HG03045 (cell line): ENCODE data around the gene GASK1A.
"Not testable (repeated sequence)": the region's sequence is repeated elsewhere in the genome, so short reads cannot be mapped to it uniquely, and the experiment has no call there.

ENCODE experiments used
- ATAC-seq: cut with Tn5 transposase; IDR thresholded peaks from one replicate; pipeline ENCODE4 v1.9.1; 2021; ENCODE audit warnings: mild to moderate bottlenecking, moderate library complexity; ENCODE audit not compliant: unreplicated experiment

Gene GASK1A

DNA sequence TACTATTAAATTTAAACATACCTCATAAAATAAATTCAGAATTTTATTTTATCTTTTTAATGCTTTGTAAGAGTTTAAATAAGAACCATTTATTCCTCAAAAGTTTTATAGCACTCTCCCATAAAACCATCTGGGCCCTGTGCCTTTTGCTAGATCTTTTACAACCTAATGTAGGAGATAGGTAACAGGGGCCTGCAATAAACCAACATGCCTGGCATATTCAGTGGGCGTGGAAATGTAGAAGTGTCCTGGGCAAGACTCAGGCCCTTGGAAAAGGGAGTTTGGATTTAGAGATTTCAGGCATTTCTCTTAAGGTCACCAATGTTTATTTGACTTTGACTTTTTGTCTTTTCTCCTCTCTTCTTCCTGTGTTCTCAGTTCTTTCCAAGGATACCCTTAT is 80.3 kb downstream of the GASK1A start:
- ATAC-seq: no peak

DNA sequence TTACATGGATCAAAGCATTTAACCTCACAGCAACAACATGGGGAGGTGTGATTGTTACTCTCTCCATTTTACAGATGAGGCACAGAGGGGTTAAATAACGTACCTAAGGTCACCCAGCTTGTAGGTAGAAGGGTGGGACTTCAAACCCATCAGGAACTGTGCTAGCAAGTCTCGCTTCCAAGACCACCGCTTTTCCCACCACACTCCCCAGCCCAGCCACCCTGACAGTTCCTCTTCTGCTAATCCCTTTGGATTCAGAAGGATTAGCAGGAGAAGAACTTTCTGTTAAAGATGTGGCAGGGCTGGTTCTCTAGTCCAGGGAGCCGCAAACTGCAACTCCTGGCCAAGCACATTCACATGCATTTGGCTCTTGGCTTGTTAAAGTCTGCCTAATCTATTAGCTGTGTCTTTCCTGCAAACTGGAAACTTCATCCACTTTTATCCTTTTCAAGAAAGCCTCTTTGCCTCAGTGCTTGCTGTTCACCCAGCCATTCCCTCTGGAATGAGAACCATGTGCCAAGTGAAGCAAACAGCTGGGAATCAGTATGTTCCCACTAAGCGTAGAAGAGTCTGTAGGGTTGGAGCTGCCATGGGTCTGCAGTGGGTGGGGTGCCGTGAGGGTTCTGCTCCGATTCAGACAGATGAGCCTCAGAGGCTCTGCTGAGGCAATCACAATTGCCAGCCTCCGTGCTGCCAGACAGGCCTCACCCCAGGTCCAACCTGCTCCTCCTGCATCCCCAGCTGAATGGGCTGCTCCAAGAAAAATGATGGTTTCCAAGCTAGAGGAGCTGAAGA is 82.2 kb downstream of the GASK1A start:
- ATAC-seq: no peak

DNA sequence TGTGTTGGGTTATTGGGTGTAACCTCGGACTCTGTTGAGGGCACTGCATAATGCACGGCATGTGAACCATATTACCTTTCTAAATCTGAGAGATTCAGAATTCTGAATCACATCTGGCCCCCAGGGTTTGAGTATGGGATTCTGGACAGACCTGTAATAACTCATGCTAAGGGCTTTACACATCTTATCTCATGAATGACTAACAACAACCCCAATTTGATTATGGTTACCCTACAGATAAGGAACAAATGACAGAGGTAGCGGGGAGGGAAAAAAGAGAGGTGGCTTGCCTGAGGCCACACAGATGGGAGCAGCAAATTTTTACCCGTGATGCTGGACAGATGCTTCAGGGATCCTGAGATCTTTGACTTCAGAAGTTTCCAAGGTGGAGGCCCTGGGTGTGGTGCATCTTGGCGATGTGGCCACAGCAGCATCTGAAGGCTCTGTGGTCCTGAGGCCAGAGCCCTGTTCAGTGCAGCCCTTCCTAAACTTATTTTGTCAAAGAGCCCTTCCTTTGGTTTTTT is 83.0 kb downstream of the GASK1A start:
- ATAC-seq: no peak

DNA sequence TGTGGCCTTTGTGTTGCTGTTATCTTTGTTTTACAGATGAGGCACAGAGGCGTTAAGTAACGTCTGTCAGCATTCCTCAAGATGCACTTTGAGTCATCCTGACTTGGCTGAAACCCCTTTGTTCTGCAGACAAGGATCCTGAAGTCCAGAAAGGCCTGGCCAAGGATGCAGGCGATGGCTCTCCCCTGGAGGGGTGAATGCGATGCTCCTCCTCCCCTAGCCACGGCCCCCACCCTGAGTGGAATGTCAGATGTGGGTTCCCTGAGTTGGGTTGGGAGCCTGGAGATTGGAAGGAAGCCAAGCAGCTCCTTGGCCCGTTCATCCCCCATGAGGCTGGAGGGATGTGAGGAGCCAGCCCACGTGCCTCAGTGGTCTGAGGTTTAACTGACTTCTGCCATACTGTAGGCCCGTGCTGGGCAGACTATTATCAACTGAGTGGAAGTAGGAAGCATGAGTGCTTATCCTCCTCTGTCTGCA is 83.5 kb downstream of the GASK1A start:
- no peak for ATAC-seq

DNA sequence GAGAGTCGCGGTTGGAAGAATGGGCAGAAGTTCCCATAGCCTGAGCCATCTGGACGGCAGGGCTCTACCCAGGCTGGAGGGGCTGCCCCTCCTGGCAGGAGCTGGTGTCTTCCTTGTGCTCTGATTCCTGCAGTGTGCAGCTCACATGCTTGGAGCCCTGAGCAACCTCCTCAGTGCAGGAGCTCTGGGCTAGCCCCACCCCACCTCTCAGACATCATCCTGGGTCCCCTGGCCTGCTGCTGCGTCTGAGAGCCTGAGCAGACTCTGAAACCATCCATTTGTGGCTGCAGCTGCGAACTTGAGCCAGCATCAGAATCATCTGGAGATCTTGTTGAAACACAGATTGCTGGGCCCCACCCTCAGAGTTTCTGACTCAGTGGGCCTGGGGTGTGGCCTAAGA is 84.0 kb downstream of the GASK1A start:
- ATAC-seq: no peak

DNA sequence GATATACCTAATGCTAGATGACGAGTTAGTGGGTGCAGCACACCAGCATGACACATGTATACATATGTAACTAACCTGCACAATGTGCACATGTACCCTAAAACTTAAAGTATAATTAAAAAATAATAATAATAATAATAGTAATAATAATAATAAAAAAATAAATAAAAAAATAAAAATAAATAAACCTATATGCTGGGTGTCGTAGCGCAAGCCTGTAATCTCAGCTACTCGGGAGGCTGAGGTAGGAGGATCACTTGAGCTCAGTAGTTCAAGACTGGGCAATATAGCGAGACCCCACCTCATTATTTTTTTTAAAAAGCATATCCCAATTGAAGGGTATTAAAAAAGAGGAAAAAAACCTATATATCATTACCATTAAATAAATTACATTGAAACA is 91.6 kb downstream of the GASK1A start:
- ATAC-seq: not testable (repeated sequence)

DNA sequence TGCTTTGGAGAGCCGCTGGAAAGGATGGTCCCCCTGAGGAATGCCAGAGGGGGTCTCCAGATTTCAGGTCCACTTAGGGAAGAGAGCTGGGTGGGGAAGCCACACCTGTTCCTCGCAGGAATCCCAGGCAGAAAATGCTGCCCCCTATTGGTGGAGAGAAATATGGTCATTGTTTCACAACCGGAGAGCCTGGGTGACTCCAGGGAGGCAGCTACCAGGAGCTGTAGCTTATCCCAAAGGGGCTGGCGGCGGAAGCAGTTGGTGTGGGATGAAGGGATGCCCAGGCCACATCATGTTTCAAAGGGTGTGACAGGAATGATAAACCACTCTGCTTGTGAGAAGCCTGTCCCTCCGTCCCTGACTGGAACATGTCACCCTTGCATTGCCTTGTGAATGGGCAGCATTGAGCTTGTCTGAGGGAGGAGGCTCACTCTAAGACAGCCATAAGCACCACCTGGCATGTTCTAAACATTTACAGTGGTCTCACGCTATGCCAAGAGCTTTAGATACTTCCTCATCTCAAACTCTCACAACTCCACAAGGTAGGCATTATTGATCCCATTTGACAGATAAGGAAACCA is 92.3 kb downstream of the GASK1A start:
- ATAC-seq: no peak

DNA sequence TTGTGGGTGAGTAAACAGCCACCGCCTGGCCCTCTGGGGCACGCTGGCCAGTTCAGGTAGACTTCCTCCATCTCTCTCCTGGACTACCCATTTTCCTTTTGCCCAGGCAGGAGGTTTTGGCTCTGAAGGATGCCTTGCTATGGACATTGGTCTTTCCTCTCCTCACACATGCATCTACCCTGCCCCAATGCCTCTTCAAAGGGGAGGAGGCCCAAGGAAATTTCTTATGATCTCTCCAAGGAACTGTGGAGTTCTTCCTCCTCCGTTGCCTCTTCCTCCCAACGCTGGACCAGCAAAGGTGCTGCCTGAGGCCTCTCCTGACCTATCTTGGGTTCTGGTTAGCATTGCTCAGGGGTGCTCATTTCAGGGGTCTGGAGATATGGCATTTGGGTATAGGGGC is 93.2 kb downstream of the GASK1A start:
- ATAC-seq: no peak

DNA sequence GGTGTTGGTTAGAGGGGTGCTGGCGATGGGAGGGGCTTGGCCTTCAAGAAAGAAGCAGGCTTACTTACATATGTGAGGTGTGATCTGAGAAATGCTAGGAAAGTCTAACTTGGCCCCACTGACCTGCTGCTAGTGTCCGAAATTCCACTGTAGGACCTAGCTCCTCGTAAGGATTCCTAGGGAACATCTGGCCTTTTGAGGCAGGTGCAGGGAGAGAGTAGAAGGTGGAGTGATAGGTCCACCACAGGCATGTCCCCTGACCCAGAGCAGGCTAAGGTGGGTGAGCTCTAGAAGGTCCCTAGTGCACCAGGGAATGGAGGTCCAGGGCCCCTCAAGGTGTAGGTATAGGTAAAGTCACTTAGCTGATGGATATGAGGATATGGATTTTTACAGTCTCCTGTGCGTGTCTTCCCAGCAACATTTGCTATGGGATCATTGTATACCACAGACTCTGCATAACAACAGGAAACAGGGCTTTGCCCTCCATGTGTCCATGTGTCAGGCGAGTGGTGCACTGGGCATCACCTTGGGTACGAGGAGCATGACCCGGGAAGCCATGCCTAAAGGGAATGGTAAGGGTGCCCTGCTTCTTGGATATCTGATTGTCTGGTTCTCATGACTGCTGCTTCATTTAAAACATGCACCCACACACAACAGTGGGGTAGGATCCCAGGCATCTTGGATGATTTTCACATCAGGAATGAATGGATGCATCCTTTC is 94.2 kb downstream of the GASK1A start:
- ATAC-seq: no peak

DNA sequence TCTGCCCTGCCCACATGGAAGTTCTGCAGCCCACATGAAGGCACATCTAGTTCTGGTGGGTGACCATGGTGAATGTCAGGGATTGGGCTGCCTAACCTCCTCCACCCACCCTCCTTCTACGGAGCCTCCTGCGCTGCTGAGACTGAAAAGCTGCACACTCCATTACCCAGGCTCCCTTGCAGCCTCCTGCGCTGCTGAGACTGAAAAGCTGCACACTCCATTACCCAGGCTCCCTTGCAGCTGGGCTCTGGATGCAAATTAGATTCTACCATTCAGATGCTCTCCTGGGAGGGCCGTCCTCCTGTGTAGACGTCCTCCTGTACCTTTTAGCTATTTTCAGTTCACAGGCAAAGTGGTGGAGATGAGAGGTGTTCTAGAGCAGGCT is 94.7 kb downstream of the GASK1A start:
- no peak for ATAC-seq

DNA sequence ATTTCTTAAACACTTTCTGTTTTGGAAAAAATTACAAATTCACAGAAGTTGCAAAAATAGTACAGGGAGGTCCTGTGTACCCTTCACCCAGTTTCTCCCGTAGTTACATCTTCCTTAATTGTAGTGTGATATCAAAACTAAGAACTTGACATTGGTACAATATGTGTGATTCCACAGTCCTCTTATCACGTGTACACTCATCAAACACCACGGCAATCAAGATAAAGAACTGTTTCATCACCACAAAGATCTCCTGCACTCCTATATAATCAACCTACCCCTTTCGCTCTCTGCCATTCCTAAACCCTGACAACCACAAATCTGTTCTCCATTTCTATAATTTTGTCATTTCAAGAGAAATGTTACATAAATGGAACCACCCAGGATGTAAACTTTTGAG is 95.4 kb downstream of the GASK1A start:
- ATAC-seq: no peak

DNA sequence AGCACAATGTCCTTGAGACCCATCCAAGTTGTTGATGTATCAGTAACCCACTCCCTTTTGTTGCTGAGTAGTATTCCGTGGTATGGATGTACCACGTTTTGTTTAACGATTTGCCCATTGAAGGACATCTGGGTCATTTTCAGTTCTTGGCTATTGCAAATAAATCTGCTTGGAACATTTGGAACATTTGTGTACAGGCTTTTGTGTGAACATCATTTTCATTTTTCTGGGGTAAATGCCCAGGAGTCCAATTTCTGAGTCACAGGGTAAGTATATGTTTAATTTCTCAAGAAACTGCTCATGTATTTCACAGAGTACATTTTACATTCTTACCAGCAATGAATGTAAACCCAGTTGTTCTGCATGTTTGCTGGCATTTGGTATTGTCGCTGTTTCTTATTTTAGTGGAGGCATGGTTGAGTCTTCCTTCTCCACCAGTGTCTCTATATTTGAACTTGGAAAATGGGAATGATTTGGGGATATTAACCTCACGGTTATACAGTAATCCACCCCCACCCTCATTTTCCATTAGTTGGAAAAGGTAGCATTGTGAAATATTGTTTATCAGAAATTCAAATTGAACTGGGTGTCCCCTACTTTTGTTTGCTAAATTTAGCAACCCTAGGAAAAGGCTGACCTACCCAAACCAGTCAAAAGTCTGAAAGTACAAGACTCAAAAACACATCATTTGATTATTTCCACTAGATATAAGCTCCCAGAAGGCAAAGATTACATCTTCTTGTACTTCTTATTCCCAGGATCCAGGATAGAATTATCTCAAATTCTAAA is 96.0 kb downstream of the GASK1A start:
- no peak for ATAC-seq

DNA sequence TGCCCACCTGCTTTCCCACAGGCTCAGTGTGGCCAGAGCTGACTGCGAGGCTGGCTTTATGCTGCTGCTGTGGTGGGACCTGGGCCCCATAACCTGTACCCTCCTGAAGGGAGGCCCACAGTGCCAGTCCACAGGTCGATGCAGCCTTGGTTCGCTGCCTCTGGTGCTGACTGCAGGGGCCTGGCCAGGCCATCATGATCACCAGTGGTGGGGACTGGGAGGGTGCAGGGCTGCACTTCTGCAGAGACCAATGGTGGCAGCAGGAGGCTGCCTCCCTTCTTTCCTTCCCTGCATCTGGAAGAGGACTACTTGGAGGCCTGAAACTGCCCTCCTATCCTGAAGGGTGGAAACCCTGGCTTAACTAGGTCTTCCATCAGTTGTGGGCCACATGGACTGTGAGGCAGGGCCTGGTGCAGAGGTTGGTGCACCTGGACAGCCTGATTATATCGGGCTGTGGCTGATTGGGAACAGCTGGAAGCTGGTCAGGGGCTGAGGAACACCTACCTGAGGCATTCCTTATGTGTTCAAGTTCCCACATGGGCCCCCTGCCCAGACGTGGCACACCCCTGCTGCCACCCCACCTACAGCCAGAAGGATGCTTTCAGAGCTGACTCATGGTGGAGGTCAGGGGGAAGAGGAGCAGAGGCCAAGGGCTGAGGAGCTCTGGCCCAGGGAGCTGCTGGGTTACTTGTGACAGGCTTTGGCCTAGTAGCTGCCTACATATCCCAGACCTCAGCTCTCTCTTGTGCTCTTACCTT is 97.0 kb downstream of the GASK1A start:
- no peak for ATAC-seq

DNA sequence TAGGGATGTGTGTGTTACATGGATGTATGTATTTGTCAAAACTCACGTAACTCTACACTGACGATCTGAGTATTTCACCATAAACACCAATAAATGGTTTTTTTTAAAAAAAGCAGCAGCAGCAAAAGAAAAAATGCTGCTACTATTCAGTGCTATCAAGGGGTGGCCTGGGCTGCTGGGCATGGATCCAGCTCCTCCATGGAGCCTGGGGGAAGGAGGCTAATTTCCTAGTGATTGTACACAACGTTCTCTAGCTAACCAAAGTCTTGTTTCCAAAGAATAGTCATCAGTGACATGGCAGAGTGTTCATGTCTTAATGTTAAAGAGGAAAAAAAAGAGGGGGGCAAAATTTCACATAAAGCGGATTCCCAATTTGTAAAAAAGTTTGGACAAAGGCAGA is 97.7 kb downstream of the GASK1A start:
- ATAC-seq: no peak

DNA sequence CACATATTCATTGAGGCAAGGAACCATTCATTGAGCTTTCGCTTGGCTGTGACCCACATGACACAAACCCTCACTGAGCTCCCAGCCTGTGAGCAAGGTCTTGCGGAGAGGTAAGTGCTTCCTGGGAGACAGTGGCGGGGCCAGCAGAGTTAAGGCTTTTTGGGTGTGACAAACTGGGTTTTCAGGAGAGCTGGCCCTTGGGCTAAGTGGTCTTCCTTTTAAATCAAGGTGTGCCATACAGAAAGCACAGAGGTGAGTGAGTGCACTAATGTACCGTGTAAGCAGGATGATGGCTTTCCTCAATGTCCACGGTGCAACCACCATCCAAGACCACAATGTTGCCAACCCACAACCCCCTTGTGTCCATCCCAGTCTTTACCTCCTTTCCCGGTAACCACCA is 98.2 kb downstream of the GASK1A start:
- ATAC-seq: no peak

DNA sequence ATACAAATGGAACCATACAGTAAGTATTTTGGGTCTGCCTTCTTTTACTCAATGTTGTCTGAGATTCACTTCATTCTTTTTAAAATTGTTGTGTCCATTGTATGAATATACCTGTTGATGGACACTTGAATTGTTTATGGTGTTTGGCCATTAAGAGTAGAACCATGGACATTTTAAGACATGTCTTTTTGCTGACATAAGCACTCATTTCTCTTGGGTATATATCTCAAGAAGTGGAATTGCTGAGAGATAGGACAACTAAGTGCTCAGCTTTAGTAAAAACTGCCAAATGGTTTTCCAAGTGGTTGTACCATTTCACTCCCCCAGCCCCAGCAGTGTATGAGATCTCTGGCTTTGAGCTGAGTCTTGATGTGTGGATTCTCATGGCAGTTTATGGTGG is 98.6 kb downstream of the GASK1A start:
- ATAC-seq: no peak

DNA sequence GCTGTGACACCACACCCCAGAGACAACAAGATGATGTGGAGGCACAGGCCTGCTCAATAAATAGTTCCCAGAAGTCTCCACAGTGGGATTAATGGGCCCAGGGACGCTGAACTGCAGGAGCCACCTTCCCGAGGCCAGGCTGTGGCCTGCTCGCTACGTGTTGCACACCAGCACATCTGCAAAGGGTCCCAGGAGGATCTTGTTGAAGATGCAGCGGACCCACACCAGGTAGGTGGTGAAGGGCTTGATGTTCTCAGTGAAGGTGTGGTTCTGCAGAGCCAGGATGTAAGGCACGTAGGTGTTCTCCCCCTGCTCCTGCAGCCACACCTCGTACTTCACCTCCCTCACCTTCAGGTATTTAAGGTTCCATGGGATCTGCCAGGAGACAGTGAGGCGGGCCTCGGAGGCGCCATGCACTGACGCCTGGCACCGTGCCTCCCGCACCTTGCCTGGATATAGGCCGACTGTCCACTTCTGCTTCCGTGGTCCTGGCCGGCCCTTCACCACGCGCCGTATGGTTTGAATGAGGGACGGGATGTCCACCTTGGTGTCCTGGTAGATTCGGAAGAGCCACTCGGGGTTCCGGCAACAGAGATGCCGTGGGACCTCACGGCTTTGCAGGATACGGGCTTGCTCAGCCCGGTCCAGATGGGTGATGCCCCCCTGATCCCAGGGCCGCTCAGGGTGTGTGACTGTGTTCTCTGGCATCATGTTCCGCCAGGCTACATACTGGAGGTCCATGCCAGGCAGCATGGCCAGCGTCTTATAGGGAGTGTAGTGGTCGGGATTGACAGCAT is 100.6 kb downstream of the GASK1A start:
- ATAC-seq: no peak

DNA sequence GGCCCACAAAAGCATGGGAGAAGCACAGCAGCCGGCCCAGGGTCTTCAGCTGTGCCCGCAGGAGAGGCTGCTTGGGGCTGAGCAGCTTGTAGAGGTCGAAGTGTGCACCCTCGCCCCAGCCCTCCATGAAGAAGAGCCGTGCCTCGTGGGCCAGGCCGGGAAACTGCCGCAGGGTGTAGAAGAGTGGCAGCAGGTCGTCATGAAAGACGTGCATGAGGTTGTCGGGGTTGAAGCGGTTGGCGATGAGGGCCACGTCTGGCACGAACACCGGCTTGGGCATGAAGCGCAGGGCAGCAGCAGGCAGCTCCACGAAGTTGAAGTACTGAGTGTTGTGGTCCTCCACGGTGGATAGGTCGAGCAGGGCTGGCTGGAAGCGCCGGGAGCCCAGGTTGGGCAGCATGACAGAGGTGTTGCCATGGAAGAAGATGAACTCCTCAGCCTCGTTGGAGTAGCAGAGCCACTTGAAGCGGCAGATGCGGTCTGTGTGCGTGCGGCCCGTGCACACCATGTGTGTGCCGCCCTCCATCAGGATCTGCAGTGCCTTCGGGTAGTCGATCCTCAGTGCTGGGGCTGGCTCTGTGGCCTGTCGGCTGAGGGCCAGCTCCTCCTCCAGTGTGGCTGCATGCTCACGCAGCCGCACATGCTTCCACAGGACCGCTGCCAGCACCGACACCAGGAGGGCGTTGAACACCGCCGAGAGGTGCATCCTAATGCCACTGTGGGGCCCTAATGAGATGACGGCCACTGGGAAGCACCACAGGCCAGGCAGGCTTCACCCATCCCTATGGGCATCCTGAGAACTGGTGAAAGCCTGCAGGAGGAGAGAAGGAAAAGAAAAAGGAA is 101.8 kb downstream of the GASK1A start:
- ATAC-seq: no peak

DNA sequence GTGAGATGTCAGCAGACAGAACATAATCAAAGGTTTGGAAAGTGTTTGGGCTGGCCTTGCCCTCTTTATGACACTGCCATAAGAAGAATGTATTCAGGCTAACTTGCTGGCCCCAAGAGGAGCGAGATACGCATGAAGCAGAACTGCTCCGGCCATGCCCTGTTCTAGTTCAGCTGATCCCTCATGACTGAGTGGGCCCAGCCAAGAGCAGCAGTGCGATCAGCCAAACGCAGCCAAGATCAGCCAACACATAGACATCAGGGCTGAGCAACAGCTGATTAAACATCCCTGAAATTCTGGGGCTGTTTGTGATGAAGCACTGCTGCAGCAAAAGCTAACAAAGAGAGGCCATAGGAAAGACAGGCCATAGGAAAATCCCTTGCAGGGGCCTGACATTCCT is 102.7 kb downstream of the GASK1A start:
- ATAC-seq: no peak
